WI38 (cell line): ENCODE results near the gene PPP2R2C.

Source experiments
- H3K4me3 ChIP-seq: 2 replicates; pipeline ENCODE4 v1.5.1; 2011; ENCODE audit warnings: low read depth, mild to moderate bottlenecking, control low read depth, low read length
- CTCF ChIP-seq: IDR thresholded peaks from 2 replicates; pipeline ENCODE4 v1.5.1; 2012; ENCODE audit warnings: low read depth, mild to moderate bottlenecking, control low read depth, low read length

The PPP2R2C gene

GRCh38 chr4:6386091-6386490 is 86.3 kb downstream of the PPP2R2C start:
- H3K4me3 ChIP-seq = no peak overlapping the region
- no peak for TF ChIP-seq CTCF

- TF ChIP-seq CTCF = no peak
- no peak overlapping the region for H3K4me3 ChIP-seq
These were observed 87.1 kb downstream of the PPP2R2C start for GRCh38 chr4:6385288-6385687.

- no peak overlapping the region for H3K4me3 ChIP-seq
- no peak for TF ChIP-seq CTCF
These were observed 87.9 kb downstream of the PPP2R2C start for GRCh38 chr4:6384541-6384940.

- TF ChIP-seq CTCF = no peak
- H3K4me3 ChIP-seq = no peak overlapping the region
These were observed 88.5 kb downstream of the PPP2R2C start for GRCh38 chr4:6383929-6384328.

GRCh38 chr4:6383009-6383404 is 89.4 kb downstream of the PPP2R2C start:
- no peak for TF ChIP-seq CTCF
- no peak overlapping the region for H3K4me3 ChIP-seq

GRCh38 chr4:6381571-6382123 is 90.8 kb downstream of the PPP2R2C start:
- no peak overlapping the region for H3K4me3 ChIP-seq
- TF ChIP-seq CTCF = no peak

- no peak overlapping the region for H3K4me3 ChIP-seq
- no peak for TF ChIP-seq CTCF
These were observed 91.5 kb downstream of the PPP2R2C start for GRCh38 chr4:6380746-6381410.
